Activated T-cell treated with anti-CD3 and anti-CD28 coated beads, Interleukin-2, amount 50 U/mL, for 48 hours (primary cell): ENCODE data around the gene PRRC2A.

Experiments
- DNase-seq, 2 experiments: peaks; one replicate each; pipeline ENCODE4 v3.0.0-alpha.2; 2020

PRRC2A gene

GRCh38 chr6:31652925-31653724 is 32.6 kb downstream of the PRRC2A start:
- DNase-seq = no peak

DNA sequence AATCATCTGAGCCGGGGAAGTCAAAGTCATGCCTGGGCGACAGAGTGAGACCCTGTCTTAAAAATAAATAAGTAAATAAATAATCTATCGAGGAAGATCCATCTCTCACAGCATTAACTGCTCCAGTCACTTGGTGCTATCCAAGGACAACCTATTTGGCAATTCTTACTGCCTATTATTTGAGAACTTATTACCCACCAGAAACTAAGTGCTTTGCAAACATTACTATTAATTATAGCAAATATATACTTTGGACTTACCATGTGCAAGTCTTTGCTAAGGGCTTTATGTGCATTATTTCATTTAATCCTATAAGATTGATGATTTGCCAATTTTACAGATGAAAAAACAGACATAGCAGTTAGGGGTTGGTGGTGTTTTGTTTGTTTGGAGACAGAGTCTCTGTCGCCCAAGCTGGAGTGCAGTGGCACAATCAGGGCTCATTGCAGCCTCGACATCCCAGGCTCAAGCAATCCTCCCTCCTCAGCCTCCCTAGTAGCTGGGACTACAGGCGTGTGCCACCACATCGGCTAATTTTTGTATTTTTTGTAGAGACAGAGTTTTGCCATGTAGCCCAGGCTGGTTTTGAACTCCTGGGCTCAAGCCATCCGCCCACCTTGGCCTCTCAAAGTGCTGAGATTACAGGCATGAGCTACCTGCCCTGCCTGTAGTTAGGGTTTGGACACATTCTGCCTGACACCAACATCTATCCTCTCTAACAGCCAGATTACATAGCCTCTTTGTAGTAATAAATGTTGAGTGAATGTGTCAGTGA is 34.2 kb downstream of the PRRC2A start:
- DNase-seq = no peak

DNA sequence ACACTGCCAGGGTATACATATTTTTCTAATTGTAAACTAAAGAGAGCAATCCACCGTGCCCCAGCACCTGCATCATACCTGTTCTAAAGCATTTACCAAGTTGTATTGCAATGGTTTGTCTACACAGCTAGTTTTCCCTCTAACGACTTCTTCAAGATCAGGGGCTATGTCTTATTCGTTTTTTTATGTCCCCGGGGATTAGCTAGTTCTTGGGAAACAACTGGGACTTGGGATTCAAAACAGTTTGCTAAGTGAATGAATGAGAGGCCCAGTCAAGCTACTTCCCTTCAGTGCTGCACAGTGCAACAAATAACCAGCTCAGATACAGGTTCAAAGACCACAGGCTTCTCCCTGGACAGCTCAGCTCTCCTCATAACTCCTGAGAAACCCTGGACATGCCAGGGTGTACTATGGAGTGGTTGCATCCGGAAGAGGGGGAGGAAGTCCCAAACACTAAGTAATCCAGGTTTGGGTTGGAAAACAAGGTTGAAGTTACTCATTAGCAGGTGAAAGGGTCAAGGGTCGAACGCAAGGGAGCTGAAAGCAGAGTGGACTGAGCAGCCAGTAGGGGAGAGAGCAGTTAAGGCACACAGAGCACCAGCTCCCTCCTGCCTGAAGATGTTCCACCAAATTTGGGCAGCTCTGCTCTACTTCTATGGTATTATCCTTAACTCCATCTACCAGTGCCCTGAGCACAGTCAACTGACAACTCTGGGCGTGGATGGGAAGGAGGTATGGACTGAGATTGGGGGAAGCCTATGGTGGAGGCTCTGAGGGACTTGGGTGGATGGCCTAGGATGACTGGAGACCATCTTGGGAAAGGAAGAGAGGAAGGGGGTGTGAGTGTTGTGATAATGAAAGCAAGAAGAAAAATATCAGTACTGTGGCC is 35.1 kb downstream of the PRRC2A start, which contains the start of gene APOM:
Gene APOM, plus strand, starts transcription at position 546 of the 889 bp plus-strand sequence. Its CDS starts 73 bp downstream, at position 619.
- DNase-seq = no peak

DNA sequence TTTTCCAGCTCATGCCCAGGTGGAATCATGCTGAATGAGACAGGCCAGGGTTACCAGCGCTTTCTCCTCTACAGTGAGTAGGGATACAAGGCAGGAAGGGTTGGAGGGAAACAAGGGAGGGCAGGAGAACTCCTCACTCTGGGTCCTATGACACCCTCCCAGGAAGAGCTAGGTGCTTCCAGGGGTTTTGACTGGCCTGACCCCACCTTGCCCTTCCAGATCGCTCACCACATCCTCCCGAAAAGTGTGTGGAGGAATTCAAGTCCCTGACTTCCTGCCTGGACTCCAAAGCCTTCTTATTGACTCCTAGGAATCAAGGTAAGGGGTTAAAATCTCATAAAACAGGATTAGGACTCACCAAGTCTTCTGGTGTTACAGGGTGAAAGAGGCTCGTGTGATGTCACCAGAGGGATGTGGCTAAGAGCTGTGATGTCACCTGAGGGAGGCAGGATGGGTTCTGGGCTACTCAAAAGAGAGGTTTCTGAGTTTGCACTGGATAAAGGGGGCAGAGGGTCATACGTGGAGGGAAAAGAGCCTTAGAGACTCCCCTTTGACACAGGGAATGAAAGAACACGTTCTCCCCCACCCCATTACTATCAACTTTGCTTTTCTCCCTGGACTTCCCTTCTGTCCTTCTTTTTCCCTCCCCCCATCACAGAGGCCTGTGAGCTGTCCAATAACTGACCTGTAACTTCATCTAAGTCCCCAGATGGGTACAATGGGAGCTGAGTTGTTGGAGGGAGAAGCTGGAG is 37.1 kb downstream of the PRRC2A start:
- no peak for DNase-seq

DNA sequence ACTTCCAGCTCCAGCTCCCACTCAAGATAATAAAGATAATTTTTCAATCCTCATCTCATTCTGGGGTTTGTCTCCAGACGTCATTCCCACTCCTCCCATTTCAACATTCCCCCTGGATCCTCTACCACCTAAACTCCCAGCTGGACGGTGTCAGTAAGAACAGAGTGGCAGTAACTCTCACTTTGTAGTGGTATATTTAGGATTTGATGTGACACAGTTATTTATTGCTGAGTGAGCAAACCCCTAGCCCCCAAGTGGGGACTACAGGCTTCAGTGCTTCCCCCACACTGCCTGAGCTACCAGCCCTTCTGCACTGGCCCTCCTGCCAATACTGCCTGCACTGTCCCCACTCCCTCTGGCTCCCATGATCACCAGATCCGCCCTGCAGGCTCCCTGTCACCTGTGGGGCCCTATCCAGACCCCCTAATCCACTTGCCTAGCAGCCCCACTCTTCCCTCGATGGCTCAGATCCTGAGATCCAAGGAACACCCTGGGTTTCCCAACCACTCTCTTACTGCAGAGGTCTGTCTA is 37.7 kb downstream of the PRRC2A start:
- DNase-seq = no peak

DNA sequence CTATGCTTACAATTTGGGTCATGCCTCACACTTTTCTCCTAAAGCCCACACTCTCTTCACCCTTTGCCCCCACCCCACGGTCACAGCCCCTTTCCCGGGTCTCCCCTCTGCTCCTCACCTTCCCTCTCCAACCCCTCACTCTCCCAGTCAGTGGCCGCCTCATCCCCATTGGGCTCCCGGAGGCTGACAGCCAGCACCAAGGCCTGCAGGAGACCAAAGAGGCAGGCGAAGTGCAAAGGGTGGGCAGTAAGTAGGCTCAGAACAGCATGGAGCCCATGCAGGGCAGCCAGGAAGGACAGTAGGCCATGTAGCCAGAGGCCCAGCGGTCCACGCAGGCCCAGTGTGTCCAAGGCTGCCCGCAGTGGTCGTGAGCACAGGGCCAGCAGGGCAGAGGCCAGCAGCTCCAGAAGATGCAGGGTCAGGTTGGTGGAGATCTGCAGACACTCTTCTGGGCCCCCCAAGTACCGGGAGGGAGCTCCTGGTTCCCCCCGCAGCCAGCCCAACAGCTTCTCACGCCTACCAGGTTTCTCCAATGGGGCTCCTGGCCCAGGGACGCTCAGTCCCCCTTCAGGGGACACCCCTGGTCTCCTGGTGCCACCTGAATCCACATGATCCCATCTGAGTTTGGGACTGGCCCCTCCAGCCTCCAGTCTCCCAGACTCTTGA is 38.6 kb downstream of the PRRC2A start:
- no peak for DNase-seq

DNA sequence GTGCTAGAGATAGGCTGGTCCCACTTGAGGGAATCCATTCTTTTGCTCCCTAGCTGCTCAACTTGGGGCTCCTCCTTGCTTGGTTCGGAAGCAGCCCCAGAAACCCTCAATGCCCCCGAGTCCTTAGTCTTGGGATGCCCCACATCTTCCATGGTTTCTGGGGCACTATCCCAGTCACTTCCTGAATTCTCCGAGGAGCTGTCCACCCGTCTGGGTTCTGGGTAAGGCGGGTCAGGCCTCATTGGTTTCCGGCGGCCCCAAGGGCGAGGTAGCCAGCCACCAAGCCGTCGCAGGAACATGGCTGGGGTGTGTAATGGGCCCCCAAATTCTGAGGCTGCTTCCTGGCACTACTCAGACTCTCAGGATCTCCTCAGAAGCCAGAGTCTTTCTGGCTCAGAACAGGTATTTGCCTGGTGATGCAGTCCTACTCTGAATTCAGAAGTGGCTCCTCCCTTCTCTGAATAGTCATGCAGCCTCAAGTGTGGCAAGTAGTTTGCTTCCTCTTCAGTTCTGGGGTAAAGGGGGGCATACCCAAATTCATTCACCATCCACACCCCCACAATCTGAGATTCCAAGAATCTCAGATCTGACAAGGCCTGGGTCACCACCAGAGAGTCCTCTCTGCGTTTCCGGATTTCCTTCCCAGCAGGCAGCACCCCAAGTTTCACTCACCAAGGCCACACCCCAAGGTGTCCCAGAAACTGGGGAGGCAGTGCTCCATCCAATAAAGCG is 39.3 kb downstream of the PRRC2A start:
- peak; percentile 68 for DNase-seq

GRCh38 chr6:31660381-31661261 is 40.1 kb downstream of the PRRC2A start, which contains the start of gene C6orf47:
TSS of gene C6orf47 (minus strand) at chr6:31660778. CDS start at chr6:31659947, 831 bp downstream.
- peak; percentile 85 to 87 for DNase-seq

DNA sequence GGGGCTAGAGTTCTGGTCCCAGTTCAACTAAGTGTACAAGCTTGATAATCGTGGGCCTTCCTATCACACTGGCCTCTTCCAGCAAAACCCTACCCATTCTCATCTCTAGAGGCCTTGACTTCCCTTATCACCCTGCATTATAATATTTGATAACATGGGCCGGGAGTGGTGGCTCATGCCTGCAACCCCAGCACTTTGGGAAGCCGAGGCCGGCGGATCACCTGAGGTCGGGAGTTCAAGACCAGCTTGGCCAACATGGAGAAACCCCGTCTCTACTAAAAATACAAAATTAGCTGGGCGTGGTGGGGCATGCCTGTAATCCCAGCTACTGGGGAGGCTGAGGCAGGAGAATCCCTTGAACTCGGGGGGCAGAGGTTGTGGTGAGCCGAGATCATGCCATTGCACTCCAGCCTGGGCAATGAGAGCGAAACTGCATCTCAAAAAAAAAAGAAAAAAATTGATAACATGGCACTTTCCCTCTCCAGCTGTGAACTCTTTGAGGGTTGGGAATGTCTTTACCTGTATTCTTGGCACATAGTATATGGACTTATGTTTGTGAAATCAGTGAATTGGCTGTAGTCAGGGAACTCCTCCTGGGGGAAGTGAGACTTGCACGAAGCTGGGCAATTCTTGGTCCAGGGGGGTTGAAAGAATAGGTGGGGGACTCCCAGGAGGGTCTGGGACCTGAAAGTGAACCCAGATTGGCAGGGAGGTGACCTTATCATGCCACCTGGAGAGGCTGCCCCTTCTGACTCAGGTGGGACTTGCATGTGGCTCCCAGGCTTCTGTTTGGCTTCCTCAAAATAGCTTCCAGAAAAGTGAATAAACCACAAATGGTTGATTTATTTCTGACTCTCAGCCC is 41.0 kb downstream of the PRRC2A start:
- DNase-seq = no peak

- no peak for DNase-seq
Measured at GRCh38 chr6:31662124-31662723, 41.7 kb downstream of the PRRC2A start.

DNA sequence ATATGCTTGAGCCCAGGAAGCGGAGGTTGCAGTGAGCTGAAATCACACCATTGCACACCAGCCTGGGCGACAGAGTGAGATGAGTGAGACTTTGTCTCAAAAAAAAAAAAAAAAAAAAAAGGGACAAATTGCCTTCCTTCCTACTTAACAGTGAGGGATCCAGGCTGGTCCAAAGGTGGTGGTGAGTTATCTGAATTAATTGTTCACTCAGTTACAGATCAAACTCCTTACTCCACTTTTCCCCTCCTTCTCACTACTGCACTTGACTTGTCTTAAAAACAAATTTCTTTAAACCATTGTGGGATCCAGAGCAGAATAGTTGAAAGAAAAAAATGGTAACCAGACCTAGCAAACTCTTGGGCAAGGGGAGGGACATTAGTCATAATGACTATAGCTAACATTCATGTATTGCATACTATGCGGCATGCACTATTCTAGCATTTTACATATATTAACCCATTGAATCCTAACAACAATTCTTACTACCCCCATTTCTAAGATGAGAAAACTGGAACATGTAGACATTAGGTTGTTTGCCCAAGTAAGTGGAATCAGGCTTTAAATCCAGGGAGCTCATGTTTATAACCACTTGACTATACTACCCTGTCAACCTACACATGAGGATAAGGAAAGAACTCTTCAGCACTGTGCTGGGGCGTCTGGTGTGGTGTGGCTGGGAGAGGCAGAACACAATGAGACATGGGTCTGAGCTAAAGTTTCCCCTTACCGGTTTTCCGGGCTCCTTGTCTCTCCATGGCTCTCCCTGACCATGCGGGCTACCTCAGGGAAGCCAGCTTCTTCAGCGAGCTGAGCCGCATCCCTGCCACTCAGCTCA is 42.8 kb downstream of the PRRC2A start:
- DNase-seq = no peak

- peak in 1 of 2 experiments; percentile 33 for DNase-seq
Measured at GRCh38 chr6:31663961-31664789, 43.7 kb downstream of the PRRC2A start.

DNA sequence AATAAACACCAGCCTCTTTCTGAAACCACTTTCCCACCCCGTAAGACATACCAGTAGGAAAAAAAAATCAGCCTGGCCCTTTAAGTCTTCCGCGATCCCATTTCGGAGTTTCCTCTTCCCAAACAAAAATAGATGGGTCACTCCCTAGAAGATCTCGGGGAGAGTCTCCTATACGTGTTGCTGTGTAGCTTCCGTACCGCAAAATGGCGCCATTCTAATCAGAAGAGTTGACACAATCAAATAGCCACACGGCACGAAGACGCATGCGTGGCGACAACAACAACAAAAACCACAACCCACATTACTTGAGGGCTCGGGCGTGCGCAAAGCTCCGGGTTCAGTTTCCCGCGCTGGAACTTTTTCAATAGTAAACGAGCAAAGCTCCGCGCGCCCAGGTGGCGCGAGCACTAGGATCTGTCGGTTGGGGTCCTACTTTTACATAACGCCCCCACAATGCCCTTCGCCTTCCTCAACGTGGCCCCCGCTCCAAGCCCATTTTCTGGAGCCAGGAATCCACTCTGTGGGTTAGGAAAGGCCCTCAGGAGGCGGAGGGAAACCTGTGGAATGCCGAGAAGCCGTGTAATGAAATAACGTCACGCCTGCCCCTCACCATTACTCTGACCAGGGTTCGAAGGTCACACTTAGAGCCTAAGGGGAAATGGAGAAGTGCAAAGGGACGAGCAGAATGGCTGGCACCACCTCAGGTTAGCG is 44.4 kb downstream of the PRRC2A start, which contains the start of gene GPANK1:
Gene GPANK1, minus strand, starts transcription at position 208 of the 711 bp plus-strand sequence. CDS start 519 bp downstream, outside the sequence.
- peak; percentile 91 for DNase-seq

DNA sequence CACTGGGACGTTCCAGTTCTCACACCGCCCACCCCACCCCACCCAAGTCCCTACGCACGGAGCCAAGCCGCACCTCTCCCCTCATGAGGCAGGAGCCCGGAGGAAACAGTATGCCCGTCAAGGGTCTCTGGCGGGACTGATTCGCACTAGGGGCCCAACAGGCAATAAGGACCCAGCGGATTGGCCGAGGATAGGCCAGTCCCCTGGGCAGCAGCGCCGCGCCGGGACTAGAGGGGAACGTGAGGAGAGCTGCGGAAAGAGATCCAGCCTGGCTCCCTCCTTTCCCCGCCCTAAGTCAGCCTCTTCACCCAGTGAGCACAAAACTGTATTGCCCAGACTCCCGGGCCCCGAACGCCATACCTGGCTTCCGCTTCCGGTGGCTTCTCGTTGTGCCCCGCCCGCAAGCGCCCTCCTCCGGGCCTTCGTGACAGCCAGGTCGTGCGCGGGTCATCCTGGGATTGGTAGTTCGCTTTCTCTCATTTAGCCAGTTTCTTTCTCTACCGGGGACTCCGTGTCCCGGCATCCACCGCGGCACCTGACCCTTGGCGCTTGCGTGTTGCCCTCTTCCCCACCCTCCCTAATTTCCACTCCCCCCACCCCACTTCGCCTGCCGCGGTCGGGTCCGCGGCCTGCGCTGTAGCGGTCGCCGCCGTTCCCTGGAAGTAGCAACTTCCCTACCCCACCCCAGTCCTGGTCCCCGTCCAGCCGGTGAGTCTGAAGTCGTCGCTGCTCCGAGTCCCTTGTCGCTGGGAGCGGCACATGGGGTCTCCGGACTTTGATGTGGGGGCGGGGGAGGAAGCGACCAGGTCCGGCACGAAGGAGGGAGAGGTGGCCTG is 45.2 kb downstream of the PRRC2A start, which contains the start of gene CSNK2B:
Gene CSNK2B, plus strand, starts transcription at position 580 of the 836 bp plus-strand sequence. CDS start 752 bp downstream, outside the sequence.
- DNase-seq = peak; percentile 98
